Endothelial cell of umbilical vein (primary cell): ENCODE results near the gene CACNA1A. TPM values are rescaled to one million over a fixed set of nuclear protein-coding genes. Genes with fewer than 3 reads are reported as not detected.
A peak's percentile ranks its signal among the peaks of the same experiment; 100 is the strongest.

Experiments
- BruUV-seq: library from RNA; stranded (reverse); fragments of 400-500 nt; replicated peaks from 2 replicates; lab custom pipeline; 2021; lab: Mats Ljungman, UMichigan
- CTCF ChIA-PET: fragments of 300-600, 350-600 bp; sonication (Branson Sonifier 250); formaldehyde crosslinking; loops from one replicate; lab custom pipeline; 2021; ENCODE audit warnings: antibody characterized with exemption, inconsistent platforms; lab: Charles Lee
- POLR2A ChIA-PET: fragments of 300-600, 350-600 bp; sonication (Branson Sonifier 250); formaldehyde crosslinking; loops from one replicate; lab custom pipeline; 2021; ENCODE audit warnings: antibody characterized with exemption, inconsistent platforms; lab: Charles Lee
- DNase-seq: peaks from one replicate; pipeline ENCODE4 v3.0.0-alpha.2; 2011; ENCODE audit warnings: low read depth, low spot score
- FAIRE-seq: peaks from 2 replicates; lab custom pipeline; 2011; peaks lifted over from hg19 to GRCh38; lab: Jason Lieb, UNC
- H2AFZ ChIP-seq: 2 replicates; pipeline ENCODE4 v1.6.0; 2012; ENCODE audit warnings: low read depth, low read length, control low read depth, inconsistent platforms
- H3K27ac ChIP-seq: 2 replicates; pipeline ENCODE4 v1.5.1; 2011; ENCODE audit warnings: low read depth, mild to moderate bottlenecking, control low read depth, low read length, moderate library complexity; ENCODE audit not compliant: insufficient read depth
- H3K27me3 ChIP-seq, 2 experiments: 2 replicates each; pipeline versions ENCODE4 v1.6.0 to v1.6.1; 2011; ENCODE audit warnings: low read length in 2 of 2, mixed read lengths in 1 of 2; ENCODE audit not compliant: control insufficient read depth in 2 of 2, insufficient read depth in 2 of 2
- H3K36me3 ChIP-seq, 2 experiments: 2 replicates in 1 of 2; 3 replicates in 1 of 2; pipeline ENCODE4 v1.5.1; 2011; ENCODE audit warnings: low read length in 2 of 2, mild to moderate bottlenecking in 1 of 2, moderate library complexity in 1 of 2; ENCODE audit not compliant: control insufficient read depth in 2 of 2, insufficient read depth in 2 of 2; ENCODE audit errors: extremely low read depth in 1 of 2
- H3K4me1 ChIP-seq: 3 replicates; pipeline ENCODE4 v1.5.1; 2011; ENCODE audit warnings: mild to moderate bottlenecking, low read length; ENCODE audit not compliant: control insufficient read depth, insufficient read depth; ENCODE audit errors: extremely low read depth
- H3K4me2 ChIP-seq: 2 replicates; pipeline ENCODE4 v1.6.1; 2011; ENCODE audit warnings: low read length, control low read depth, mixed read lengths; ENCODE audit not compliant: insufficient read depth
- H3K4me3 ChIP-seq, 3 experiments: fragments of 200-600 bp in 1 of 3; sonication (generic), shearing (Covaris generic) in 1 of 3; replicated peaks in 1 of 3; 2 replicates each; pipeline ENCODE4 v1.5.1; 2011 to 2016; ENCODE audit warnings: control low read depth in 3 of 3, low read length in 3 of 3, mild to moderate bottlenecking in 2 of 3, inconsistent platforms in 1 of 3, low read depth in 1 of 3, moderate library complexity in 1 of 3; ENCODE audit not compliant: insufficient read depth in 1 of 3
- H3K79me2 ChIP-seq: 2 replicates; pipeline ENCODE4 v1.6.0; 2012; ENCODE audit warnings: low read length, inconsistent platforms; ENCODE audit not compliant: control insufficient read depth, insufficient read depth
- H3K9ac ChIP-seq: replicated peaks from 2 replicates; pipeline ENCODE3; 2011; ENCODE audit warnings: low read length, control low read depth; ENCODE audit not compliant: insufficient read depth; ENCODE audit errors: extremely low read depth
- H3K9me1 ChIP-seq: replicated peaks from 3 replicates; pipeline ENCODE4 v1.6.0; 2011; ENCODE audit warnings: mild to moderate bottlenecking, low read length; ENCODE audit not compliant: control insufficient read depth, insufficient read depth; ENCODE audit errors: extremely low read depth
- H3K9me3 ChIP-seq: replicated peaks from 2 replicates; pipeline ENCODE4 v1.5.1; 2012; ENCODE audit warnings: low read length, inconsistent platforms; ENCODE audit not compliant: control insufficient read depth, insufficient read depth
- H4K20me1 ChIP-seq: replicated peaks from 2 replicates; pipeline ENCODE3; 2011; ENCODE audit warnings: mild to moderate bottlenecking, low read length; ENCODE audit not compliant: control insufficient read depth, insufficient read depth; ENCODE audit errors: extremely low read depth
- CTCF ChIP-seq, 2 donors: IDR thresholded peaks; 1 replicate in 1 of 2; 2 replicates in 1 of 2; pipeline ENCODE4 v1.5.1; 2011; ENCODE audit warnings: low read length in 2 of 2, mild to moderate bottlenecking in 2 of 2, moderate library complexity in 2 of 2, control low read depth in 1 of 2, inconsistent platforms in 1 of 2, low read depth in 1 of 2; ENCODE audit not compliant: insufficient read depth in 1 of 2; ENCODE audit errors: extremely low read depth in 1 of 2
- EZH2 ChIP-seq: IDR thresholded peaks from 2 replicates; pipeline ENCODE4 v1.6.1; 2012; ENCODE audit warnings: borderline replicate concordance, low read depth, mild to moderate bottlenecking, moderate library complexity, low read length, inconsistent platforms; ENCODE audit not compliant: severe bottlenecking
- FOS ChIP-seq: IDR thresholded peaks from 2 replicates; pipeline ENCODE4 v1.6.1; 2011; ENCODE audit warnings: mild to moderate bottlenecking, low read length, moderate library complexity, borderline replicate concordance; ENCODE audit not compliant: insufficient read depth
- GATA2 ChIP-seq: IDR thresholded peaks from 2 replicates; pipeline ENCODE4 v1.7.0; 2011; ENCODE audit warnings: low read depth, mild to moderate bottlenecking, moderate library complexity, mixed read lengths, low read length; ENCODE audit not compliant: insufficient read length, insufficient read depth
- JUN ChIP-seq: IDR thresholded peaks from 2 replicates; pipeline ENCODE4 v1.6.1; 2011; ENCODE audit warnings: borderline replicate concordance, low read depth; ENCODE audit not compliant: insufficient read length, insufficient read depth
- MYC ChIP-seq: IDR thresholded peaks from one replicate; pipeline ENCODE4 v1.6.1; 2011; ENCODE audit warnings: mild to moderate bottlenecking, low read depth, low read length
- POLR2A ChIP-seq: IDR thresholded peaks from 2 replicates; pipeline ENCODE4 v1.6.1; 2012; ENCODE audit warnings: low read depth, mild to moderate bottlenecking, control low read depth, low read length
- POLR2AphosphoS5 ChIP-seq: IDR thresholded peaks from 2 replicates; pipeline ENCODE4 v1.6.1; 2012; ENCODE audit warnings: low read depth, mild to moderate bottlenecking, control low read depth, low read length, moderate library complexity; ENCODE audit not compliant: insufficient read depth
- dilution Hi-C: fragments of 300-500 bp; cut with MboI; formaldehyde crosslinking; loops from one replicate; pipeline ENCODE4 v1.15.0; 2019; ENCODE audit warnings: low sequenced_read_pairs; ENCODE audit not compliant: extremely low pct_ligation_motif_present
- intact Hi-C: fragments of 100-400 bp; cut with micrococcal nuclease; formaldehyde crosslinking; loops from one replicate; pipeline ENCODE4 v1.10.0; 2022
- polyA plus RNA-seq, 4 experiments: library from polyadenylated mRNA; depleted of rRNA in 3 of 4; stranded (reverse) in 3 of 4; unstranded in 1 of 4; fragments of >200 nt; gene quantifications; 2 replicates each; pipeline versions ENCODE4 v1.2.1 to v1.2.3, GENCODE V29; 2011 to 2012; ENCODE audit warnings: missing spikeins in 1 of 4
- total RNA-seq: library from RNA; stranded (reverse); gene quantifications from 2 replicates; pipeline ENCODE4 v1.2.3, GENCODE V29; 2021
- TF ChIP-seq, protein P1 (sequence below): IDR thresholded peaks from 2 replicates; pipeline ENCODE4 v1.6.1; 2011; ENCODE audit not compliant: insufficient read depth, insufficient read length

Gene CACNA1A
- total and polyA plus RNA-seq, 2 donors (not counting 3 experiments of a cell fraction or from before 2014, with no cell fraction given) = 0.17 to 0.38 TPM

- no peak overlapping the region for H3K9ac ChIP-seq
- POLR2A ChIA-PET = no interaction called here
- peaks cover 24 to 40% of the 10 kb centered on the region in 2 experiments for H3K27me3 ChIP-seq
These were observed 363 bp downstream of the CACNA1A start for GRCh38 chr19:13505761-13506470.

GRCh38 chr19:13505164-13505695, 1.0 kb downstream of the CACNA1A start:
- dilution Hi-C loops = no loop called here
- intact Hi-C loops = no loop called here

More at GRCh38 chr19:13505761-13506470, 363 bp downstream of the CACNA1A start:
- H3K4me3 ChIP-seq = no peak overlapping the region
- intact Hi-C loops (no loop called here), dilution Hi-C loops (no loop called here)
- no peaks in the 10 kb centered on the region for H4K20me1 ChIP-seq
- FAIRE-seq = no peak
- DNase-seq = no peak
- peak overlapping the region; percentile 48 for H2AFZ ChIP-seq
- H3K9me3 ChIP-seq = no peaks in the 10 kb centered on the region
- no peaks in the 10 kb centered on the region for H3K79me2 ChIP-seq
- no peaks in the 10 kb centered on the region for H3K9me1 ChIP-seq
- no peak overlapping the region for H3K27ac ChIP-seq
- no TSS peak for BruUV-seq
- H3K36me3 ChIP-seq = no peaks in the 10 kb centered on the region
- no peaks in the 10 kb centered on the region for H3K4me1 ChIP-seq
- no peak overlapping the region for H3K4me2 ChIP-seq
- peak; percentile 79 for TF ChIP-seq EZH2
- TF ChIP-seq, protein P1, sequence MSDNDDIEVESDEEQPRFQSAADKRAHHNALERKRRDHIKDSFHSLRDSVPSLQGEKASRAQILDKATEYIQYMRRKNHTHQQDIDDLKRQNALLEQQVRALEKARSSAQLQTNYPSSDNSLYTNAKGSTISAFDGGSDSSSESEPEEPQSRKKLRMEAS = no peak
- CTCF ChIA-PET = no interaction called here

More at GRCh38 chr19:13505164-13505695, 1.0 kb downstream of the CACNA1A start:
- Histone ChIP-seq H3K4me1 (no peaks in the 10 kb centered on the region), H3K36me3 (no peaks in the 10 kb centered on the region), H3K9ac (no peak overlapping the region), H3K27me3 (peaks cover 24 to 40% of the 10 kb centered on the region in 2 experiments), H3K9me1 (no peaks in the 10 kb centered on the region), H3K79me2 (no peaks in the 10 kb centered on the region), H3K4me2 (no peak overlapping the region), H2AFZ (no peak overlapping the region), H4K20me1 (no peaks in the 10 kb centered on the region), H3K27ac (no peak overlapping the region), H3K4me3 (no peak overlapping the region), H3K9me3 (no peaks in the 10 kb centered on the region)
- BruUV-seq = no TSS peak
- no peak for DNase-seq
- POLR2A ChIA-PET = no interaction called here
- CTCF ChIA-PET = no interaction called here
- TF ChIP-seq, protein P1 = no peak
- no peak for TF ChIP-seq GATA2
- no peak for TF ChIP-seq FOS
- TF ChIP-seq CTCF (IDR thresholded peaks at IDR 0.05; ENCODE audit: extremely low read depth in 1 of 2, insufficient read depth in 1 of 2, low read depth in 1 of 2, low read length in 2 of 2) = no peak
- no peak for TF ChIP-seq POLR2AphosphoS5
- no peak for TF ChIP-seq MYC
- no peak for TF ChIP-seq JUN
- no peak for TF ChIP-seq EZH2
- no peak for TF ChIP-seq POLR2A
- no peak for FAIRE-seq
